GM19239 (cell line): ENCODE results near the gene CSNK2A3.
"Not testable (repeated sequence)": the region's sequence is repeated elsewhere in the genome, so short reads cannot be mapped to it uniquely, and the experiment has no call there.

Source experiments
- DNase-seq: peaks from one replicate; pipeline ENCODE4 v3.0.0; 2011; ENCODE audit warnings: low spot score; ENCODE audit not compliant: insufficient read length
- FAIRE-seq: peaks from 2 replicates; lab custom pipeline; 2011; peaks lifted over from hg19 to GRCh38; lab: Jason Lieb, UNC

CSNK2A3 gene

GRCh38 chr11:11380883-11381282, 27.8 kb upstream of the CSNK2A3 start:
- no peak for DNase-seq
- FAIRE-seq, result no peak

- DNase-seq, result no peak
- FAIRE-seq, result no peak
Measured at GRCh38 chr11:11380340-11380739, 27.3 kb upstream of the CSNK2A3 start.

- DNase-seq, result no peak
- no peak for FAIRE-seq
Measured at GRCh38 chr11:11379661-11380060, 26.6 kb upstream of the CSNK2A3 start.

- FAIRE-seq (no peak), DNase-seq (no peak)
Measured at GRCh38 chr11:11378184-11378940, 25.3 kb upstream of the CSNK2A3 start.

- peak; percentile 78 for FAIRE-seq
Measured at GRCh38 chr11:11374358-11375148, 21.5 kb upstream of the CSNK2A3 start.

GRCh38 chr11:11373934-11374333, 20.9 kb upstream of the CSNK2A3 start:
- no peak for FAIRE-seq

More at GRCh38 chr11:11374358-11375148, 21.5 kb upstream of the CSNK2A3 start:
- peak; percentile 28 for DNase-seq

GRCh38 chr11:11372461-11372860, 19.4 kb upstream of the CSNK2A3 start:
- DNase-seq (no peak), FAIRE-seq (no peak)

More at GRCh38 chr11:11373934-11374333, 20.9 kb upstream of the CSNK2A3 start:
- no peak for DNase-seq

- FAIRE-seq (no peak), DNase-seq (no peak)
Measured at GRCh38 chr11:11370962-11371303, 17.9 kb upstream of the CSNK2A3 start.

- DNase-seq (no peak), FAIRE-seq (no peak)
Measured at GRCh38 chr11:11370255-11370961, 17.4 kb upstream of the CSNK2A3 start.

GRCh38 chr11:11366793-11367192, 13.7 kb upstream of the CSNK2A3 start:
- DNase-seq (no peak), FAIRE-seq (no peak)

- DNase-seq (no peak), FAIRE-seq (no peak)
Measured at GRCh38 chr11:11363674-11364073, 10.6 kb upstream of the CSNK2A3 start.

- FAIRE-seq (no peak), DNase-seq (no peak)
Measured at GRCh38 chr11:11359611-11360010, 6.6 kb upstream of the CSNK2A3 start.

GRCh38 chr11:11356842-11357241, 3.8 kb upstream of the CSNK2A3 start:
- no peak for FAIRE-seq
- no peak for DNase-seq

- not testable (repeated sequence) for DNase-seq, FAIRE-seq
Measured at GRCh38 chr11:11351851-11352250, 1.2 kb downstream of the CSNK2A3 start.

GRCh38 chr11:11351042-11351586, 1.9 kb downstream of the CSNK2A3 start:
- DNase-seq, result no peak
- no peak for FAIRE-seq

- no peak for FAIRE-seq
- DNase-seq, result no peak
Measured at GRCh38 chr11:11349870-11350337, 3.1 kb downstream of the CSNK2A3 start.

GRCh38 chr11:11349106-11349825, 3.8 kb downstream of the CSNK2A3 start:
- DNase-seq (no peak), FAIRE-seq (no peak)

- no peak for DNase-seq
- no peak for FAIRE-seq
Measured at GRCh38 chr11:11348303-11348702, 4.7 kb downstream of the CSNK2A3 start.

- DNase-seq, result no peak
- no peak for FAIRE-seq
Measured at GRCh38 chr11:11347592-11347991, 5.5 kb downstream of the CSNK2A3 start.

- DNase-seq (no peak), FAIRE-seq (no peak)
Measured at GRCh38 chr11:11346303-11346702, 6.7 kb downstream of the CSNK2A3 start.
